ENCODE data around the gene IER3.
A peak's percentile ranks its signal among the peaks of the same experiment; 100 is the strongest.

Gene IER3

DNA sequence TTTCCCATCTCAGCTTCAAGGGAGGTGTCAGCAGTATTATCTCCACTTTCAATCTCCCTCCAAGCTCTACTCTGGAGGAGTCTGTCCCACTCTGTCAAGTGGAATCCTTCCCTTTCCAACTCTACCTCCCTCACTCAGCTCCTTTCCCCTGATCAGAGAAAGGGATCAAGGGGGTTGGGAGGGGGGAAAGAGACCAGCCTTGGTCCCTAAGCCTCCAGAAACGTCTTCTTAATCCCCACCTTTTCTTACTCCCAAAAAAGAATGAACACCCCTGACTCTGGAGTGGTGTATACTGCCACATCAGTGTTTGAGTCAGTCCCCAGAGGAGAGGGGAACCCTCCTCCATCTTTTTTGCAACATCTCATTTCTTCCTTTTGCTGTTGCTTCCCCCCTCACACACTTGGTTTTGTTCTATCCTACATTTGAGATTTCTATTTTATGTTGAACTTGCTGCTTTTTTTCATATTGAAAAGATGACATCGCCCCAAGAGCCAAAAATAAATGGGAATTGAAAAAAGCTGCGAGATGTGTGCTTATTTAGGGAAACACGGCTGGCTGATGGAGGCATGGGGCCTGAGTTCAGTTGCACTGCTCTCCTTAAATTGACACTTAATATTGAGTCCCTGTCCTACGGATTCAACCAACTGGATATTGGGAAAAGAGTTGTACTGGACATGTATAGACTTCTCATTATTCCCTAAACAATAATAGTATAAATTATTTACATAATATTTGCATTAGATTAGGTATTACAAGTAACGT is 19.3 kb downstream of the IER3 start (continued):
- TF ChIP-seq GLIS1 (tag by site-specific recombination; IDR thresholded peaks at IDR 0.05) (0 out of 2 replicates have a peak, but pooled peaks have one; percentile 20), ZNF16 (tag by site-specific recombination; IDR thresholded peaks at IDR 0.05; ENCODE audit: low read depth) (no peak), ZNF701 (tag by site-specific recombination; IDR thresholded peaks at IDR 0.05) (no peak), ZNF138 (tag by site-specific recombination; IDR thresholded peaks at IDR 0.05; ENCODE audit: borderline replicate concordance) (no peak), ZNF548 (tag by site-specific recombination; IDR thresholded peaks at IDR 0.05) (no peak), ZNF366 (tag by site-specific recombination; conservative IDR thresholded peaks at IDR 0.05) (peak; percentile 62), ZNF585B (tag by site-specific recombination; IDR thresholded peaks at IDR 0.05) (no peak), MZF1 (tag by site-specific recombination; IDR thresholded peaks at IDR 0.05; ENCODE audit: borderline replicate concordance) (no peak), OSR2 (tag by site-specific recombination; IDR thresholded peaks at IDR 0.05) (no peak), ZFP37 (tag by site-specific recombination; IDR thresholded peaks at IDR 0.05) (no peak), ZNF777 (tag by site-specific recombination; IDR thresholded peaks at IDR 0.05; ENCODE audit: borderline replicate concordance) (no peak), ZNF302 (tag by site-specific recombination; IDR thresholded peaks at IDR 0.05; ENCODE audit: low read depth) (no peak), ZNF629 (tag by site-specific recombination; IDR thresholded peaks at IDR 0.05) (no peak), SP2 (tag by site-specific recombination; IDR thresholded peaks at IDR 0.05) (no peak), MYNN (tag by site-specific recombination; IDR thresholded peaks at IDR 0.05; ENCODE audit: borderline replicate concordance) (no peak), ZNF791 (tag by site-specific recombination; IDR thresholded peaks at IDR 0.05) (no peak), KLF16 (tag by site-specific recombination; IDR thresholded peaks at IDR 0.05) (no peak), ZIC2 (tag by site-specific recombination; IDR thresholded peaks at IDR 0.05) (no peak), ZNF324 (tag by site-specific recombination; IDR thresholded peaks at IDR 0.05) (no peak), ZNF571 (tag by site-specific recombination; IDR thresholded peaks at IDR 0.05) (no peak), ZNF221 (tag by site-specific recombination; IDR thresholded peaks at IDR 0.05; ENCODE audit: borderline replicate concordance) (no peak), ZNF223 (tag by site-specific recombination; IDR thresholded peaks at IDR 0.05) (no peak), ZNF266 (tag by site-specific recombination; IDR thresholded peaks at IDR 0.05; ENCODE audit: low read depth) (no peak), PRDM1 (tag by site-specific recombination; IDR thresholded peaks at IDR 0.05) (peak; percentile 93)
- TF ChIP-seq, protein P1, sequence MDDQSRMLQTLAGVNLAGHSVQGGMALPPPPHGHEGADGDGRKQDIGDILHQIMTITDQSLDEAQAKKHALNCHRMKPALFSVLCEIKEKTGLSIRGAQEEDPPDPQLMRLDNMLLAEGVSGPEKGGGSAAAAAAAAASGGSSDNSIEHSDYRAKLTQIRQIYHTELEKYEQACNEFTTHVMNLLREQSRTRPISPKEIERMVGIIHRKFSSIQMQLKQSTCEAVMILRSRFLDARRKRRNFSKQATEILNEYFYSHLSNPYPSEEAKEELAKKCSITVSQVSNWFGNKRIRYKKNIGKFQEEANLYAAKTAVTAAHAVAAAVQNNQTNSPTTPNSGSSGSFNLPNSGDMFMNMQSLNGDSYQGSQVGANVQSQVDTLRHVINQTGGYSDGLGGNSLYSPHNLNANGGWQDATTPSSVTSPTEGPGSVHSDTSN (CRISPR knock-in tag; IDR thresholded peaks at IDR 0.05), result no peak
- TF ChIP-seq, protein P2, sequence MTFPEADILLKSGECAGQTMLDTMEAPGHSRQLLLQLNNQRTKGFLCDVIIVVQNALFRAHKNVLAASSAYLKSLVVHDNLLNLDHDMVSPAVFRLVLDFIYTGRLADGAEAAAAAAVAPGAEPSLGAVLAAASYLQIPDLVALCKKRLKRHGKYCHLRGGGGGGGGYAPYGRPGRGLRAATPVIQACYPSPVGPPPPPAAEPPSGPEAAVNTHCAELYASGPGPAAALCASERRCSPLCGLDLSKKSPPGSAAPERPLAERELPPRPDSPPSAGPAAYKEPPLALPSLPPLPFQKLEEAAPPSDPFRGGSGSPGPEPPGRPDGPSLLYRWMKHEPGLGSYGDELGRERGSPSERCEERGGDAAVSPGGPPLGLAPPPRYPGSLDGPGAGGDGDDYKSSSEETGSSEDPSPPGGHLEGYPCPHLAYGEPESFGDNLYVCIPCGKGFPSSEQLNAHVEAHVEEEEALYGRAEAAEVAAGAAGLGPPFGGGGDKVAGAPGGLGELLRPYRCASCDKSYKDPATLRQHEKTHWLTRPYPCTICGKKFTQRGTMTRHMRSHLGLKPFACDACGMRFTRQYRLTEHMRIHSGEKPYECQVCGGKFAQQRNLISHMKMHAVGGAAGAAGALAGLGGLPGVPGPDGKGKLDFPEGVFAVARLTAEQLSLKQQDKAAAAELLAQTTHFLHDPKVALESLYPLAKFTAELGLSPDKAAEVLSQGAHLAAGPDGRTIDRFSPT (tag by site-specific recombination; IDR thresholded peaks at IDR 0.05), result no peak
- TF ChIP-seq, protein P3, sequence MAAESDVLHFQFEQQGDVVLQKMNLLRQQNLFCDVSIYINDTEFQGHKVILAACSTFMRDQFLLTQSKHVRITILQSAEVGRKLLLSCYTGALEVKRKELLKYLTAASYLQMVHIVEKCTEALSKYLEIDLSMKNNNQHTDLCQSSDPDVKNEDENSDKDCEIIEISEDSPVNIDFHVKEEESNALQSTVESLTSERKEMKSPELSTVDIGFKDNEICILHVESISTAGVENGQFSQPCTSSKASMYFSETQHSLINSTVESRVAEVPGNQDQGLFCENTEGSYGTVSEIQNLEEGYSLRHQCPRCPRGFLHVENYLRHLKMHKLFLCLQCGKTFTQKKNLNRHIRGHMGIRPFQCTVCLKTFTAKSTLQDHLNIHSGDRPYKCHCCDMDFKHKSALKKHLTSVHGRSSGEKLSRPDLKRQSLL (tag by site-specific recombination; IDR thresholded peaks at IDR 0.05), result no peak
- TF ChIP-seq, protein P4, sequence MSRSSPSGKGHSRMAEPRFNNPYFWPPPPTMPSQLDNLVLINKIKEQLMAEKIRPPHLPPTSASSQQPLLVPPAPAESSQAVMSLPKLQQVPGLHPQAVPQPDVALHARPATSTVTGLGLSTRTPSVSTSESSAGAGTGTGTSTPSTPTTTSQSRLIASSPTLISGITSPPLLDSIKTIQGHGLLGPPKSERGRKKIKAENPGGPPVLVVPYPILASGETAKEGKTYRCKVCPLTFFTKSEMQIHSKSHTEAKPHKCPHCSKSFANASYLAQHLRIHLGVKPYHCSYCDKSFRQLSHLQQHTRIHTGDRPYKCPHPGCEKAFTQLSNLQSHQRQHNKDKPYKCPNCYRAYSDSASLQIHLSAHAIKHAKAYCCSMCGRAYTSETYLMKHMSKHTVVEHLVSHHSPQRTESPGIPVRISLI (tag by site-specific recombination; IDR thresholded peaks at IDR 0.05), result peak; percentile 78; the same call in 1 of the 2 replicates
- TF ChIP-seq, protein P5, sequence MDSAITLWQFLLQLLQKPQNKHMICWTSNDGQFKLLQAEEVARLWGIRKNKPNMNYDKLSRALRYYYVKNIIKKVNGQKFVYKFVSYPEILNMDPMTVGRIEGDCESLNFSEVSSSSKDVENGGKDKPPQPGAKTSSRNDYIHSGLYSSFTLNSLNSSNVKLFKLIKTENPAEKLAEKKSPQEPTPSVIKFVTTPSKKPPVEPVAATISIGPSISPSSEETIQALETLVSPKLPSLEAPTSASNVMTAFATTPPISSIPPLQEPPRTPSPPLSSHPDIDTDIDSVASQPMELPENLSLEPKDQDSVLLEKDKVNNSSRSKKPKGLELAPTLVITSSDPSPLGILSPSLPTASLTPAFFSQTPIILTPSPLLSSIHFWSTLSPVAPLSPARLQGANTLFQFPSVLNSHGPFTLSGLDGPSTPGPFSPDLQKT (IDR thresholded peaks at IDR 0.05; ENCODE audit: borderline replicate concordance, low read depth, low read length), result no peak
- TF ChIP-seq, protein P6, sequence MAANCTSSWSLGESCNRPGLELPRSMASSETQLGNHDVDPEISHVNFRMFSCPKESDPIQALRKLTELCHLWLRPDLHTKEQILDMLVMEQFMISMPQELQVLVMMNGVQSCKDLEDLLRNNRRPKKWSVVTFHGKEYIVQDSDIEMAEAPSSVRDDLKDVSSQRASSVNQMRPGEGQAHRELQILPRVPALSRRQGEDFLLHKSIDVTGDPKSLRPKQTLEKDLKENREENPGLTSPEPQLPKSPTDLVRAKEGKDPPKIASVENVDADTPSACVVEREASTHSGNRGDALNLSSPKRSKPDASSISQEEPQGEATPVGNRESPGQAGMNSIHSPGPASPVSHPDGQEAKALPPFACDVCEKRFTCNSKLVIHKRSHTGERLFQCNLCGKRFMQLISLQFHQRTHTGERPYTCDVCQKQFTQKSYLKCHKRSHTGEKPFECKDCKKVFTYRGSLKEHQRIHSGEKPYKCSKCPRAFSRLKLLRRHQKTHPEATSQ (tag by site-specific recombination; IDR thresholded peaks at IDR 0.05), result no peak
- TF ChIP-seq, protein P7, sequence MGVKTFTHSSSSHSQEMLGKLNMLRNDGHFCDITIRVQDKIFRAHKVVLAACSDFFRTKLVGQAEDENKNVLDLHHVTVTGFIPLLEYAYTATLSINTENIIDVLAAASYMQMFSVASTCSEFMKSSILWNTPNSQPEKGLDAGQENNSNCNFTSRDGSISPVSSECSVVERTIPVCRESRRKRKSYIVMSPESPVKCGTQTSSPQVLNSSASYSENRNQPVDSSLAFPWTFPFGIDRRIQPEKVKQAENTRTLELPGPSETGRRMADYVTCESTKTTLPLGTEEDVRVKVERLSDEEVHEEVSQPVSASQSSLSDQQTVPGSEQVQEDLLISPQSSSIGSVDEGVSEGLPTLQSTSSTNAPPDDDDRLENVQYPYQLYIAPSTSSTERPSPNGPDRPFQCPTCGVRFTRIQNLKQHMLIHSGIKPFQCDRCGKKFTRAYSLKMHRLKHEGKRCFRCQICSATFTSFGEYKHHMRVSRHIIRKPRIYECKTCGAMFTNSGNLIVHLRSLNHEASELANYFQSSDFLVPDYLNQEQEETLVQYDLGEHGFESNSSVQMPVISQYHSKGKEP (tag by site-specific recombination; IDR thresholded peaks at IDR 0.05), result no peak
